Frontal cortex (tissue), 4 donors: ENCODE measurements around the gene DNAH7. TPM values are rescaled to one million over a fixed set of nuclear protein-coding genes. Genes with fewer than 3 reads are reported as not detected.

Source experiments
- DNase-seq, 2 donors: peaks; one replicate each; pipeline ENCODE4 v3.0.0; 2012; ENCODE audit warnings: low spot score in 2 of 2
- FAIRE-seq: peaks from 2 replicates; lab custom pipeline; 2012; peaks lifted over from hg19 to GRCh38; lab: Jason Lieb, UNC
- total RNA-seq: library from RNA; depleted of rRNA; stranded (reverse); fragments of >200 nt; gene quantifications from one replicate; pipeline ENCODE4 v1.2.3, GENCODE V29; 2014
- donor health status: control.
- donor health status: control.
- donor health status: control.

Gene DNAH7
- total RNA-seq, 1 donor from 2014 or later: 11.4 TPM

- FAIRE-seq (no peak), DNase-seq (no peak)
These were observed 247.6 kb downstream of the DNAH7 start for GRCh38 chr2:195820867-195821565.

- FAIRE-seq (no peak), DNase-seq (no peak)
These were observed 248.3 kb downstream of the DNAH7 start for GRCh38 chr2:195820373-195820772.

- no peak for DNase-seq
- FAIRE-seq: no peak
These were observed 249.4 kb downstream of the DNAH7 start for GRCh38 chr2:195819276-195819675.

GRCh38 chr2:195818526-195818925 is 250.1 kb downstream of the DNAH7 start:
- FAIRE-seq (no peak), DNase-seq (no peak)

GRCh38 chr2:195818106-195818505 is 250.5 kb downstream of the DNAH7 start:
- no peak for FAIRE-seq
- no peak for DNase-seq

GRCh38 chr2:195815083-195815482 is 253.6 kb downstream of the DNAH7 start:
- FAIRE-seq (peak; percentile 51), DNase-seq (no peak)

- DNase-seq (no peak), FAIRE-seq (no peak)
These were observed 255.2 kb downstream of the DNAH7 start for GRCh38 chr2:195813421-195813820.

- no peak for DNase-seq
- FAIRE-seq: no peak
These were observed 258.1 kb downstream of the DNAH7 start for GRCh38 chr2:195810340-195811098.

- FAIRE-seq (no peak), DNase-seq (no peak)
These were observed 260.4 kb downstream of the DNAH7 start for GRCh38 chr2:195808189-195808588.

GRCh38 chr2:195805283-195805976 is 263.2 kb downstream of the DNAH7 start:
- FAIRE-seq (no peak), DNase-seq (no peak)

- DNase-seq (no peak), FAIRE-seq (no peak)
These were observed 272.8 kb downstream of the DNAH7 start for GRCh38 chr2:195795879-195796278.

GRCh38 chr2:195793881-195794280 is 274.8 kb downstream of the DNAH7 start:
- FAIRE-seq (no peak), DNase-seq (no peak)

GRCh38 chr2:195782156-195782555 is 286.5 kb downstream of the DNAH7 start:
- DNase-seq (no peak), FAIRE-seq (no peak)

- peak; percentile 26 for FAIRE-seq
- no peak for DNase-seq
These were observed 289.1 kb downstream of the DNAH7 start for GRCh38 chr2:195779491-195779890.

- FAIRE-seq (no peak), DNase-seq (no peak)
These were observed 298.7 kb downstream of the DNAH7 start for GRCh38 chr2:195769975-195770374.

- no peak for FAIRE-seq
- DNase-seq: no peak
These were observed 300.2 kb downstream of the DNAH7 start for GRCh38 chr2:195768431-195768830.

GRCh38 chr2:195766691-195767090 is 301.9 kb downstream of the DNAH7 start:
- no peak for FAIRE-seq
- no peak for DNase-seq

- FAIRE-seq: no peak
- no peak for DNase-seq
These were observed 304.8 kb downstream of the DNAH7 start for GRCh38 chr2:195763866-195764265.

GRCh38 chr2:195759877-195760276 is 308.8 kb downstream of the DNAH7 start:
- DNase-seq (no peak), FAIRE-seq (no peak)

- DNase-seq (no peak), FAIRE-seq (no peak)
These were observed 309.8 kb downstream of the DNAH7 start for GRCh38 chr2:195758846-195759245.
